VCaP (cell line): ENCODE measurements around the gene CCNA1.
A peak's percentile ranks its signal among the peaks of the same experiment; 100 is the strongest.

Experiments
- H3K27ac ChIP-seq: fragments of 450-650 bp; 2 replicates; pipeline ENCODE4 v1.5.1; 2017
- CTCF ChIP-seq: fragments of 450-650 bp; conservative IDR thresholded peaks from 2 replicates; pipeline ENCODE4 v1.5.1; 2017; ENCODE audit warnings: mild to moderate bottlenecking, moderate library complexity

CCNA1 gene

DNA sequence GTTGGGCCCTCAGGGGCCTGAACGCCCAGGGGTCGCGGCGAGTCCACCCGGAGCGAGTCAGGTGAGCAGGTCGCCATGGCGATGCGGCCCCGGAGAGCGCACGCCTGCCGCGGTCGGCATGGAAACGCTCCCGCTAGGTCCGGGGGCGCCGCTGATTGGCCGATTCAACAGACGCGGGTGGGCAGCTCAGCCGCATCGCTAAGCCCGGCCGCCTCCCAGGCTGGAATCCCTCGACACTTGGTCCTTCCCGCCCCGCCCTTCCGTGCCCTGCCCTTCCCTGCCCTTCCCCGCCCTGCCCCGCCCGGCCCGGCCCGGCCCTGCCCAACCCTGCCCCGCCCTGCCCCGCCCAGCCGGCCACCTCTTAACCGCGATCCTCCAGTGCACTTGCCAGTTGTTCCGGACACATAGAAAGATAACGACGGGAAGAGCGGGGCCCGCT lies at the start of gene CCNA1:
Gene CCNA1, plus strand, starts transcription at position 390 of the 439 bp plus-strand sequence. CDS start 562 bp downstream, outside the sequence.
- no peak for TF ChIP-seq CTCF
- H3K27ac ChIP-seq = no peak within 1 kb of the TSS

GRCh38 chr13:36385489-36385888 lies 46.8 kb upstream of the CCNA1 start:
- TF ChIP-seq CTCF = no peak
- no peak overlapping the region for H3K27ac ChIP-seq

DNA sequence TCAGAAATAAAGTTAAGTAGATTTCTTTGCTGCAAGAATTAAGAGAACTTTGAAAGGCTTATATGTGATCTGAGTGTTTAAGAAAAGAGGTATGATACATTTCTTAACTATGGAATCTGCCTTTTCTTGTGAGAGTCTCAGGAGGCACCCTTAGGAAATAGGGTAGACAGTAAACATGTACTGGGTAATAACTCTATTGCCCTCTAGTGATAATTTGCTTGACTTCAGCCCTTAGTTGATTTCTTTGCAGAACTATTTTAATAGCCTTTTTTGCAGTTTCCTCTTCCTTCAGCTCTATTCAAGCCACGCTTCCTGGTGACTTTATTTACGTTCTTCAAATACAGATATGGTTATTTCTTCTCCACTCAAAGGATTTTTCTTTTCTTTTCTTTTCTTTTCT lies 37.0 kb upstream of the CCNA1 start:
- peak; percentile 79 for TF ChIP-seq CTCF
- no peak overlapping the region for H3K27ac ChIP-seq

DNA sequence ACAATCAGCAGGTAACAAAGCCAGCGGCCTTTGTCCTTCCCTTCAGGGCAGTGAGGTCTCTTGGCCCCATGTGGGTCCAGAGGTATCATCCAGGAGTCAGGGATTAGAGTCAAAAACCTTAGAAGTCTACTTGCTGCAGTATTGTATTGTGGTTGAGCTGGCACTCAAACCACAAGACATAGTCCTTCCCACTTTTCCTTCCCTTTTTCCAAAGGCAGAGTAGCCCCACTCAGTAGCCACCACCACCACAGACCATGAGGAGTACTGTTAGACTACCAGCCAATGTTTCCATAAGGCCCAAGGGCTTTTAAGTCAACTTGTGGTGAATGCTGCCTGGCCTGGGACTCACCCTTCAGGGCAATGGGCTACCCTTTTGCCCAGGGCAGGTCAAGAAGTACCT lies 27.1 kb upstream of the CCNA1 start:
- TF ChIP-seq CTCF = no peak
- no peak overlapping the region for H3K27ac ChIP-seq

GRCh38 chr13:36412736-36413135 lies 19.6 kb upstream of the CCNA1 start:
- H3K27ac ChIP-seq = no peak overlapping the region
- TF ChIP-seq CTCF = no peak

- no peak overlapping the region for H3K27ac ChIP-seq
- TF ChIP-seq CTCF = no peak
Observed at GRCh38 chr13:36413161-36413560, 19.1 kb upstream of the CCNA1 start.

DNA sequence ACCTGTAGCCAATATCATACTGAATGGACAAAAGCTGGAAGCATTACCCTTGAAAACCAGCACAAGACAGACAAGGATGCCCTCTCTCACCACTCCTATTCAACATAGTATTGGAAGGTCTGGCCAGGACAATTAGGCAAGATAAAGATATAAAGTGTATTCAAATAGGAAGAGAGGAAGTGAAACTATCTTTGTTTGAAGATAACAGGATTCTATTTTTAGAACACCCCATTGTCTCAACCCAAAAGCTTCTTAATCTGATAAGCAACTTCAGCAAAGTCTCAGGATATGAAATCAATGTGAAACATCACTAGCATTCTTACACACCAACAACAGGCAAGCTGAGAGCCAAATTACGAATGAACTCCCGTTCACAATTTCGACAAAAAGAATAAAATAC lies 17.8 kb upstream of the CCNA1 start:
- H3K27ac ChIP-seq = no peak overlapping the region
- no peak for TF ChIP-seq CTCF

GRCh38 chr13:36417331-36417730 lies 15.0 kb upstream of the CCNA1 start:
- no peak overlapping the region for H3K27ac ChIP-seq
- no peak for TF ChIP-seq CTCF
